Endodermal cell (in vitro differentiated cells): ENCODE data around the gene P2RY2. TPM values are rescaled to one million over a fixed set of nuclear protein-coding genes. Genes with fewer than 3 reads are reported as not detected.
A peak's percentile ranks its signal among the peaks of the same experiment; 100 is the strongest.
"Not testable (repeated sequence)": the region's sequence is repeated elsewhere in the genome, so short reads cannot be mapped to it uniquely, and the experiment has no call there.

Experiments used
- DNase-seq: peaks from one replicate; pipeline ENCODE4 v3.0.0-alpha.2; 2017
- H3K27ac ChIP-seq: 2 replicates; pipeline ENCODE4 v1.5.1; 2013; ENCODE audit warnings: mild to moderate bottlenecking, low read depth, low read length, moderate library complexity
- H3K27me3 ChIP-seq: 2 replicates; pipeline ENCODE4 v1.6.1; 2013; ENCODE audit warnings: mild to moderate bottlenecking, low read length, moderate library complexity; ENCODE audit not compliant: insufficient read depth, control insufficient read depth, poor library complexity, severe bottlenecking
- H3K36me3 ChIP-seq: 2 replicates; pipeline ENCODE4 v1.7.0; 2013; ENCODE audit warnings: mild to moderate bottlenecking, low read length, moderate library complexity; ENCODE audit not compliant: control insufficient read depth, insufficient read depth
- H3K4me1 ChIP-seq: one replicate; pipeline ENCODE4 v1.7.0; 2013; ENCODE audit warnings: low read length; ENCODE audit not compliant: control insufficient read depth, insufficient read depth
- H3K4me3 ChIP-seq: 2 replicates; pipeline ENCODE4 v1.5.1; 2013; ENCODE audit warnings: mild to moderate bottlenecking, low read length, moderate library complexity
- H3K9ac ChIP-seq: 2 replicates; pipeline ENCODE4 v1.6.1; 2013; ENCODE audit warnings: mild to moderate bottlenecking, low read length, moderate library complexity; ENCODE audit not compliant: poor library complexity, severe bottlenecking; ENCODE audit errors: extremely low read depth
- H3K9me3 ChIP-seq: 2 replicates; pipeline ENCODE4 v1.6.1; 2013; ENCODE audit warnings: mild to moderate bottlenecking, low read length, moderate library complexity; ENCODE audit not compliant: control insufficient read depth
- H3K27ac Mint-ChIP-seq: 2 replicates; pipeline ENCODE4 v1.8.0; 2020; ENCODE audit warnings: mixed read lengths
- H3K27me3 Mint-ChIP-seq: 2 replicates; pipeline ENCODE4 v1.8.0; 2021; ENCODE audit warnings: mild to moderate bottlenecking, mixed read lengths; ENCODE audit not compliant: insufficient read depth
- H3K36me3 Mint-ChIP-seq: 2 replicates; pipeline ENCODE4 v1.8.0; 2020; ENCODE audit warnings: low read depth, mixed read lengths
- H3K4me1 Mint-ChIP-seq: 2 replicates; pipeline ENCODE4 v1.8.0; 2020; ENCODE audit warnings: mixed read lengths
- H3K4me3 Mint-ChIP-seq: 2 replicates; pipeline ENCODE4 v1.8.0; 2020; ENCODE audit warnings: mild to moderate bottlenecking, moderate library complexity, mixed read lengths
- H3K9me3 Mint-ChIP-seq: 2 replicates; pipeline ENCODE4 v1.8.0; 2020; ENCODE audit warnings: mild to moderate bottlenecking, mixed read lengths
- CTCF ChIP-seq: fragments of 200-600 bp; sonication (generic); conservative IDR thresholded peaks from 2 replicates; pipeline ENCODE4 v1.5.0; 2021; ENCODE audit warnings: antibody characterized with exemption, mild to moderate bottlenecking
- WGBS, 2 experiments: methylation state at CpG; one replicate each; pipeline versions ENCODE4 v1.1.5 to v1.1.7; 2013; ENCODE audit warnings: missing lambda C conversion rate in 2 of 2, mixed read lengths in 1 of 2; ENCODE audit not compliant: insufficient coverage in 1 of 2, insufficient read length in 1 of 2; 5-methylcytosine and 5-hydroxymethylcytosine counted together
- total RNA-seq, 2 donors: library from RNA; stranded (reverse); fragmentation: NEBNext Ultra II Directional in 1 of 2; extraction: Animal tissue kit (Norgen Biotek cat#: 25700) in 1 of 2; gene quantifications; 2 replicates in 1 of 2; 3 replicates in 1 of 2; pipeline ENCODE4 v1.2.1, GENCODE V29; 2021

The P2RY2 gene
- total RNA-seq, 2 donors from 2014 or later, result 0.60 to 0.62 TPM

- Histone ChIP-seq H3K36me3 (no peaks in the 10 kb centered on the region), H3K4me3 (no peak within 1 kb of the TSS), H3K27ac (no peak within 1 kb of the TSS), H3K9me3 (no peaks in the 10 kb centered on the region), H3K27me3 (no peaks in the 10 kb centered on the region), H3K9ac (no peak within 1 kb of the TSS), H3K4me1 (peaks cover 13% of the 10 kb centered on the region)
- H3K4me3 Mint-ChIP-seq, result no peak within 1 kb of the TSS
- peaks cover 26% of the 10 kb centered on the region for H3K4me1 Mint-ChIP-seq
- H3K27ac Mint-ChIP-seq, result peak within 1 kb of the TSS; percentile 81
- 88% methylated on average over 13 to 16 of the region's 17 CpGs for WGBS, 2 experiments
- no peak for TF ChIP-seq CTCF
- no peaks in the 10 kb centered on the region for H3K36me3 Mint-ChIP-seq
- peak; percentile 73 for DNase-seq
- H3K27me3 Mint-ChIP-seq, result peaks cover 4% of the 10 kb centered on the region
- H3K9me3 Mint-ChIP-seq, result no peaks in the 10 kb centered on the region
Observed at GRCh38 chr11:73271936-73272679, 54.0 kb downstream of the P2RY2 start, which contains the start of gene P2RY6. Gene P2RY6, plus strand, starts transcription at chr11:73272338. Its CDS starts 24,181 bp downstream, at chr11:73296519.

- H3K4me3 Mint-ChIP-seq, result no peak overlapping the region
- Histone ChIP-seq H3K36me3 (no peaks in the 10 kb centered on the region), H3K9me3 (no peaks in the 10 kb centered on the region), H3K4me1 (peaks cover 13% of the 10 kb centered on the region), H3K4me3 (no peak overlapping the region), H3K27me3 (no peaks in the 10 kb centered on the region), H3K27ac (no peak overlapping the region), H3K9ac (no peak overlapping the region)
- no peak for TF ChIP-seq CTCF
- H3K27me3 Mint-ChIP-seq, result no peaks in the 10 kb centered on the region
- no peak for DNase-seq
- H3K9me3 Mint-ChIP-seq, result no peaks in the 10 kb centered on the region
- WGBS, 2 experiments, result 94 to 100% methylated on average over 4 to 7 of the region's 7 CpGs
- peaks cover 32% of the 10 kb centered on the region for H3K4me1 Mint-ChIP-seq
- peak overlapping the region; percentile 81 for H3K27ac Mint-ChIP-seq
- no peaks in the 10 kb centered on the region for H3K36me3 Mint-ChIP-seq
Observed at GRCh38 chr11:73272680-73273038, 54.6 kb downstream of the P2RY2 start.

- DNase-seq, result peak; percentile 40
- Mint-ChIP-seq H3K9me3 (no peaks in the 10 kb centered on the region), H3K27me3 (no peaks in the 10 kb centered on the region), H3K4me3 (no peak overlapping the region), H3K36me3 (no peaks in the 10 kb centered on the region), H3K27ac (no peak overlapping the region), H3K4me1 (peaks cover 33% of the 10 kb centered on the region)
- TF ChIP-seq CTCF, result no peak
- H3K27me3 ChIP-seq, result no peaks in the 10 kb centered on the region
- H3K9ac ChIP-seq, result no peak overlapping the region
- H3K9me3 ChIP-seq, result no peaks in the 10 kb centered on the region
- H3K4me3 ChIP-seq, result no peak overlapping the region
- H3K4me1 ChIP-seq, result peaks cover 13% of the 10 kb centered on the region
- WGBS, 2 experiments, result 89 to 95% methylated on average over 4 to 7 of the region's 8 CpGs
- no peak overlapping the region for H3K27ac ChIP-seq
- H3K36me3 ChIP-seq, result no peaks in the 10 kb centered on the region
Observed at GRCh38 chr11:73273222-73273895, 55.3 kb downstream of the P2RY2 start.

GRCh38 chr11:73274191-73274590, 56.1 kb downstream of the P2RY2 start:
- peaks cover 13% of the 10 kb centered on the region for H3K4me1 ChIP-seq
- not testable (repeated sequence) for H3K27me3 ChIP-seq, H3K9me3 Mint-ChIP-seq, H3K9me3 ChIP-seq, H3K27me3 Mint-ChIP-seq, H3K9ac ChIP-seq, H3K27ac Mint-ChIP-seq, H3K27ac ChIP-seq, H3K36me3 Mint-ChIP-seq, H3K4me3 ChIP-seq, H3K4me3 Mint-ChIP-seq, DNase-seq, H3K36me3 ChIP-seq
- H3K4me1 Mint-ChIP-seq, result peaks cover 32% of the 10 kb centered on the region
- 93 to 98% methylated on average over 3 to 4 of the region's 4 CpGs for WGBS, 2 experiments
